ENCODE data around the gene HELLS. TPM values are rescaled to one million over a fixed set of nuclear protein-coding genes. Genes with fewer than 3 reads are reported as not detected.
A peak's percentile ranks its signal among the peaks of the same experiment; 100 is the strongest.

The HELLS gene
- polyA plus RNA-seq, 3 donors, result 29.7 to 38.5 (median 38.1) TPM

GRCh38 chr10:94645285-94645684 lies 99.7 kb downstream of the HELLS start:
- DNase-seq (ENCODE audit: extremely low read depth in 1 of 11, low read depth in 9 of 11, low spot score in 4 of 11), result peak in 3 of 11 donors; percentile 2 to 8 (median 2)

Other genes starting within 250 kb of the HELLS start
- gene NOC3L, start 182.8 kb upstream of the HELLS start, polyA plus RNA-seq (ENCODE audit: insufficient read length in 3 of 3), result 10 to 100 TPM; 19.2 to 25.4 (median 25.4) TPM
- gene TBC1D12, start 143.2 kb upstream of the HELLS start, polyA plus RNA-seq (ENCODE audit: insufficient read length in 3 of 3), result 10 to 100 TPM; 16.9 to 22.4 (median 19.9) TPM
- under 1 TPM; 0.26 to 0.61 (median 0.34) TPM for gene CYP2C18, start 137.9 kb downstream of the HELLS start, polyA plus RNA-seq (ENCODE audit: insufficient read length in 3 of 3)
- gene CYP2C19, start 216.9 kb downstream of the HELLS start, polyA plus RNA-seq (ENCODE audit: insufficient read length in 3 of 3), result under 1 TPM in 2 of 3 donors, not detected in 1; 0.07 to 0.29 TPM